H9 (cell line): Measurements from ENCODE around the gene RCN1. TPM values are rescaled to one million over a fixed set of nuclear protein-coding genes. Genes with fewer than 3 reads are reported as not detected.

ENCODE experiments used
- DNase-seq: peaks from one replicate; pipeline ENCODE4 v3.0.0-alpha.2; 2017
- H2AFZ ChIP-seq: one replicate; pipeline ENCODE4 v1.6.1; 2013; ENCODE audit warnings: mild to moderate bottlenecking, low read length, control low read depth, moderate library complexity
- H2AK5ac ChIP-seq: 2 replicates; pipeline ENCODE4 v1.6.1; 2013; ENCODE audit warnings: low read length, control low read depth, mixed read lengths; ENCODE audit not compliant: insufficient read length
- H2BK120ac ChIP-seq: one replicate; pipeline ENCODE4 v1.6.1; 2013; ENCODE audit warnings: low read depth, mild to moderate bottlenecking, low read length, control low read depth, inconsistent platforms; ENCODE audit not compliant: poor library complexity, severe bottlenecking
- H2BK12ac ChIP-seq: 2 replicates; pipeline ENCODE4 v1.6.1; 2013; ENCODE audit warnings: low read length, control low read depth, mixed read lengths, low read depth; ENCODE audit not compliant: insufficient read length
- H2BK15ac ChIP-seq: 2 replicates; pipeline ENCODE4 v1.6.1; 2013; ENCODE audit warnings: low read depth, low read length, control low read depth
- H2BK20ac ChIP-seq: one replicate; pipeline ENCODE4 v1.6.1; 2013; ENCODE audit warnings: low read depth, mild to moderate bottlenecking, low read length, control low read depth, inconsistent platforms; ENCODE audit not compliant: poor library complexity, severe bottlenecking
- H2BK5ac ChIP-seq: 2 replicates; pipeline ENCODE4 v1.6.1; 2013; ENCODE audit warnings: low read length, control low read depth, mixed read lengths; ENCODE audit not compliant: insufficient read length
- H3K14ac ChIP-seq: 2 replicates; pipeline ENCODE4 v1.6.1; 2013; ENCODE audit warnings: low read length, control low read depth; ENCODE audit not compliant: insufficient read depth
- H3K18ac ChIP-seq: 2 replicates; pipeline ENCODE4 v1.6.1; 2013; ENCODE audit warnings: low read depth, mild to moderate bottlenecking, mixed read lengths, low read length, control low read depth; ENCODE audit not compliant: insufficient read length
- H3K23ac ChIP-seq: 2 replicates; pipeline ENCODE4 v1.6.1; 2013; ENCODE audit warnings: low read length, control low read depth, mixed read lengths, low read depth; ENCODE audit not compliant: insufficient read length
- H3K23me2 ChIP-seq: 2 replicates; pipeline ENCODE4 v1.6.1; 2013; ENCODE audit warnings: low read depth, mild to moderate bottlenecking, mixed read lengths, low read length, control low read depth; ENCODE audit not compliant: insufficient read length, poor library complexity, severe bottlenecking
- H3K27ac ChIP-seq: 2 replicates; pipeline ENCODE4 v1.5.1; 2013; ENCODE audit warnings: low read length, control low read depth, mixed read lengths, low read depth; ENCODE audit not compliant: insufficient read length
- H3K27me3 ChIP-seq: 2 replicates; pipeline ENCODE4 v1.6.1; 2013; ENCODE audit warnings: low read length, control low read depth, inconsistent platforms; ENCODE audit not compliant: insufficient read depth
- H3K4ac ChIP-seq: 2 replicates; pipeline ENCODE4 v1.6.1; 2013; ENCODE audit warnings: low read depth, mild to moderate bottlenecking, control low read depth, inconsistent platforms, low read length, moderate library complexity
- H3K4me1 ChIP-seq: 2 replicates; pipeline ENCODE4 v1.6.1; 2013; ENCODE audit warnings: low read length, control low read depth, inconsistent platforms; ENCODE audit not compliant: insufficient read depth
- H3K4me2 ChIP-seq: 2 replicates; pipeline ENCODE4 v1.6.1; 2013; ENCODE audit warnings: low read length, control low read depth, mixed read lengths; ENCODE audit not compliant: insufficient read length, insufficient read depth
- H3K56ac ChIP-seq: 2 replicates; pipeline ENCODE4 v1.6.1; 2013; ENCODE audit warnings: low read depth, mild to moderate bottlenecking, mixed read lengths, low read length, control low read depth; ENCODE audit not compliant: insufficient read length
- H3K79me1 ChIP-seq: 2 replicates; pipeline ENCODE4 v1.6.1; 2013; ENCODE audit warnings: low read depth, mild to moderate bottlenecking, moderate library complexity, low read length, control low read depth, inconsistent platforms; ENCODE audit not compliant: insufficient read depth, poor library complexity, severe bottlenecking
- H3K79me2 ChIP-seq: 2 replicates; pipeline ENCODE4 v1.6.1; 2013; ENCODE audit warnings: low read length, control low read depth, inconsistent platforms; ENCODE audit not compliant: insufficient read depth
- H3K9ac ChIP-seq: 2 replicates; pipeline ENCODE4 v1.6.1; 2013; ENCODE audit warnings: low read length, control low read depth, mixed read lengths; ENCODE audit not compliant: insufficient read length; ENCODE audit errors: extremely low read depth
- H3K9me3 ChIP-seq: one replicate; pipeline ENCODE4 v1.6.1; 2013; ENCODE audit warnings: low read depth, low read length, inconsistent platforms; ENCODE audit not compliant: control insufficient read depth
- H3T11ph ChIP-seq: one replicate; pipeline ENCODE4 v1.6.1; 2013; ENCODE audit warnings: mild to moderate bottlenecking, low read length, control low read depth, inconsistent platforms
- H4K20me1 ChIP-seq: one replicate; pipeline ENCODE4 v1.6.1; 2013; ENCODE audit not compliant: control insufficient read depth, insufficient read length, insufficient read depth
- H4K5ac ChIP-seq: 2 replicates; pipeline ENCODE4 v1.6.1; 2013; ENCODE audit warnings: low read depth, mild to moderate bottlenecking, mixed read lengths, low read length, control low read depth; ENCODE audit not compliant: insufficient read length
- H4K8ac ChIP-seq: replicated peaks from 2 replicates; pipeline ENCODE4 v1.6.1; 2013; ENCODE audit warnings: low read length, control low read depth, mixed read lengths, low read depth; ENCODE audit not compliant: insufficient read length
- H4K91ac ChIP-seq: 2 replicates; pipeline ENCODE4 v1.6.1; 2013; ENCODE audit warnings: low read depth, mild to moderate bottlenecking, moderate library complexity, mixed read lengths, low read length, control low read depth; ENCODE audit not compliant: insufficient read length
- H3K27ac Mint-ChIP-seq, 3 experiments: 2 replicates in 2 of 3; 3 replicates in 1 of 3; pipeline ENCODE4 v1.8.0; 2020 to 2021; ENCODE audit warnings: mixed read lengths in 3 of 3, mild to moderate bottlenecking in 1 of 3, moderate library complexity in 1 of 3
- H3K27me3 Mint-ChIP-seq: 2 replicates; pipeline ENCODE4 v1.8.0; 2021; ENCODE audit warnings: low read depth, mild to moderate bottlenecking, moderate library complexity, mixed read lengths
- H3K36me3 Mint-ChIP-seq, 3 experiments: 2 replicates in 2 of 3; 3 replicates in 1 of 3; pipeline ENCODE4 v1.8.0; 2020 to 2021; ENCODE audit warnings: low read depth in 3 of 3, mixed read lengths in 3 of 3; ENCODE audit not compliant: insufficient read depth in 1 of 3
- H3K4me1 Mint-ChIP-seq, 2 experiments: 2 replicates each; pipeline ENCODE4 v1.8.0; 2020; ENCODE audit warnings: mixed read lengths in 2 of 2
- H3K4me3 Mint-ChIP-seq, 2 experiments: 2 replicates in 1 of 2; 3 replicates in 1 of 2; pipeline ENCODE4 v1.8.0; 2020 to 2021; ENCODE audit warnings: mild to moderate bottlenecking in 2 of 2, mixed read lengths in 2 of 2, moderate library complexity in 1 of 2
- H3K9me3 Mint-ChIP-seq, 2 experiments: 2 replicates in 1 of 2; 3 replicates in 1 of 2; pipeline ENCODE4 v1.8.0; 2020; ENCODE audit warnings: mild to moderate bottlenecking in 2 of 2, mixed read lengths in 2 of 2, moderate library complexity in 1 of 2
- CTCF ChIP-seq: fragments of 200-600 bp; sonication (generic); conservative IDR thresholded peaks from 3 replicates; pipeline ENCODE4 v1.8.0; 2021; ENCODE audit warnings: antibody characterized with exemption, mild to moderate bottlenecking
- WGBS: extraction: QIAGEN DNeasy Blood & Tissue Kit; methylation state at CpG from one replicate; pipeline ENCODE4 v1.1.7; 2013; ENCODE audit warnings: missing lambda C conversion rate, low lambda C conversion rate, mixed read lengths; ENCODE audit not compliant: insufficient read length; ENCODE audit errors: extremely low coverage; 5-methylcytosine and 5-hydroxymethylcytosine counted together
- total RNA-seq: library from RNA; stranded (reverse); gene quantifications from 2 replicates; pipeline ENCODE4 v1.2.1, GENCODE V29; 2021

RCN1 gene
- total RNA-seq, 1 experiment from 2014 or later, result 109 TPM

- H3K4me1 ChIP-seq, result no peaks in the 10 kb centered on the region
- no peak overlapping the region for H2BK120ac ChIP-seq
- no peaks in the 10 kb centered on the region for H4K20me1 ChIP-seq
- H3K9me3 ChIP-seq, result no peaks in the 10 kb centered on the region
- H3K27ac ChIP-seq, result no peak overlapping the region
- no peak overlapping the region for H3K18ac ChIP-seq
- no peak overlapping the region for H4K8ac ChIP-seq
- TF ChIP-seq CTCF, result peak; percentile 56
- no peaks in the 10 kb centered on the region for H3K27me3 ChIP-seq
- no peak overlapping the region for H3T11ph ChIP-seq
- no peak overlapping the region for H2BK20ac ChIP-seq
- no peaks in the 10 kb centered on the region for H3K23me2 ChIP-seq
- no peak overlapping the region for H3K4ac ChIP-seq
- H3K14ac ChIP-seq, result no peak overlapping the region
- H2BK5ac ChIP-seq, result no peak overlapping the region
- no peak overlapping the region for H3K9ac ChIP-seq
- H3K23ac ChIP-seq, result no peak overlapping the region
- H3K9me3 Mint-ChIP-seq, result no peaks in the 10 kb centered on the region
- no peak overlapping the region for H4K5ac ChIP-seq
- H2AFZ ChIP-seq, result no peak overlapping the region
- no peak overlapping the region for H4K91ac ChIP-seq
- DNase-seq, result peak; percentile 41
- no peak overlapping the region for H3K4me3 Mint-ChIP-seq
- no peaks in the 10 kb centered on the region for H3K79me1 ChIP-seq
- H3K79me2 ChIP-seq, result no peaks in the 10 kb centered on the region
- no peaks in the 10 kb centered on the region for H3K36me3 Mint-ChIP-seq
- no peak overlapping the region for H3K4me2 ChIP-seq
- no peak overlapping the region for H3K27ac Mint-ChIP-seq
- no CpG with 5 or more reads among the region's 4 CpGs for WGBS
- H2AK5ac ChIP-seq, result no peak overlapping the region
- H3K4me1 Mint-ChIP-seq, result peaks cover 39% of the 10 kb centered on the region in 2 experiments
- H2BK12ac ChIP-seq, result no peak overlapping the region
- no peak overlapping the region for H3K56ac ChIP-seq
- peaks cover 3% of the 10 kb centered on the region for H3K27me3 Mint-ChIP-seq
- no peak overlapping the region for H2BK15ac ChIP-seq
Observed at GRCh38 chr11:32071811-32072210, 19.1 kb upstream of the RCN1 start.
